DND-41 (cell line): ENCODE results near the gene DCTN2.
"Not testable (repeated sequence)": the region's sequence is repeated elsewhere in the genome, so short reads cannot be mapped to it uniquely, and the experiment has no call there.

Experiments
- ATAC-seq: fragments of 200-7000 bp; cut with Tn5 transposase; 3 replicates; pipeline ENCODE4 v1.9.1; 2021; ENCODE audit warnings: low read depth; ENCODE audit not compliant: insufficient read depth
- DNase-seq: peaks from one replicate; pipeline ENCODE4 v3.0.0-alpha.2; 2020
- H2AFZ ChIP-seq: 2 replicates; pipeline ENCODE4 v1.6.0; 2012; ENCODE audit warnings: low read depth, low read length
- H3K27ac ChIP-seq: 2 replicates; pipeline ENCODE4 v1.5.1; 2012; ENCODE audit warnings: low read length, inconsistent platforms
- H3K27me3 ChIP-seq: fragments of 200-600 bp; sonication (generic); 2 replicates; pipeline ENCODE4 v1.6.0; 2012; ENCODE audit warnings: low read length, mild to moderate bottlenecking, inconsistent platforms; ENCODE audit not compliant: insufficient read depth, poor library complexity
- H3K36me3 ChIP-seq: 2 replicates; pipeline ENCODE4 v1.5.1; 2012; ENCODE audit warnings: low read length, inconsistent platforms; ENCODE audit not compliant: insufficient read depth
- H3K4me1 ChIP-seq: 2 replicates; pipeline ENCODE4 v1.5.1; 2012; ENCODE audit warnings: mild to moderate bottlenecking, low read length; ENCODE audit not compliant: insufficient read depth
- H3K4me2 ChIP-seq: 2 replicates; pipeline ENCODE4 v1.6.0; 2012; ENCODE audit warnings: mild to moderate bottlenecking, moderate library complexity, low read length, inconsistent platforms; ENCODE audit not compliant: insufficient read depth
- H3K4me3 ChIP-seq, 2 experiments: fragments of 200-600 bp in 1 of 2; shearing (Covaris generic) in 1 of 2; 2 replicates each; pipeline ENCODE4 v1.5.1; 2012 to 2016; ENCODE audit warnings: inconsistent platforms in 2 of 2, low read length in 2 of 2, mild to moderate bottlenecking in 2 of 2, low read depth in 1 of 2, moderate library complexity in 1 of 2
- H3K79me2 ChIP-seq: 2 replicates; pipeline ENCODE4 v1.6.0; 2012; ENCODE audit warnings: low read length, inconsistent platforms; ENCODE audit not compliant: insufficient read depth
- H3K9ac ChIP-seq: 2 replicates; pipeline ENCODE4 v1.6.0; 2012; ENCODE audit warnings: low read depth, mild to moderate bottlenecking, inconsistent platforms, low read length, moderate library complexity
- H3K9me3 ChIP-seq: 2 replicates; pipeline ENCODE4 v1.5.1; 2012; ENCODE audit warnings: low read length, moderate library complexity, mild to moderate bottlenecking, inconsistent platforms; ENCODE audit not compliant: insufficient read depth, severe bottlenecking
- H4K20me1 ChIP-seq: 2 replicates; pipeline ENCODE4 v1.6.0; 2012; ENCODE audit warnings: low read length; ENCODE audit not compliant: insufficient read depth
- CTCF ChIP-seq: IDR thresholded peaks from 2 replicates; pipeline ENCODE4 v1.5.1; 2012; ENCODE audit warnings: borderline replicate concordance, low read length, moderate library complexity, mild to moderate bottlenecking; ENCODE audit not compliant: poor library complexity, severe bottlenecking; ENCODE audit errors: extremely low read depth
- EZH2 ChIP-seq: IDR thresholded peaks from 3 replicates; pipeline ENCODE4 v1.6.1; 2012; ENCODE audit warnings: borderline replicate concordance, low read depth, mild to moderate bottlenecking, moderate library complexity, low read length, inconsistent platforms; ENCODE audit not compliant: severe bottlenecking

The DCTN2 gene

GRCh38 chr12:57512665-57513064 lies 34.3 kb downstream of the DCTN2 start:
- TF ChIP-seq EZH2: no peak
- no peak for TF ChIP-seq CTCF
- no peak overlapping the region for H3K4me3 ChIP-seq
- H3K27ac ChIP-seq: no peak overlapping the region
- peaks cover 37% of the 10 kb centered on the region for H3K79me2 ChIP-seq
- no peak overlapping the region for H3K4me2 ChIP-seq
- peaks cover 42% of the 10 kb centered on the region; the same call in 1 of the 2 replicates for H4K20me1 ChIP-seq
- H3K36me3 ChIP-seq: peaks cover 90% of the 10 kb centered on the region
- H3K9me3 ChIP-seq: no peaks in the 10 kb centered on the region
- no peak for ATAC-seq
- DNase-seq: no peak
- H3K4me1 ChIP-seq: peaks cover 9% of the 10 kb centered on the region
- no peak overlapping the region for H3K9ac ChIP-seq
- H2AFZ ChIP-seq: no peak overlapping the region
- H3K27me3 ChIP-seq: no peaks in the 10 kb centered on the region

- no peak overlapping the region for H3K27ac ChIP-seq
- H3K9me3 ChIP-seq: no peaks in the 10 kb centered on the region
- no peaks in the 10 kb centered on the region for H3K27me3 ChIP-seq
- no peak overlapping the region for H3K9ac ChIP-seq
- no peak for DNase-seq
- peaks cover 28% of the 10 kb centered on the region for H3K79me2 ChIP-seq
- H4K20me1 ChIP-seq: peaks cover 34% of the 10 kb centered on the region; the same call in 1 of the 2 replicates
- peaks cover 81% of the 10 kb centered on the region for H3K36me3 ChIP-seq
- ATAC-seq: no peak
- TF ChIP-seq CTCF (no peak), EZH2 (no peak)
- H2AFZ ChIP-seq: no peak overlapping the region
- no peak overlapping the region for H3K4me3 ChIP-seq
- 0 out of 2 replicates have a peak, but pooled peaks cover under 1% of the 10 kb centered on the region for H3K4me1 ChIP-seq
- H3K4me2 ChIP-seq: no peak overlapping the region
These were observed 35.2 kb downstream of the DCTN2 start for GRCh38 chr12:57511588-57512325.

GRCh38 chr12:57511161-57511560 lies 35.8 kb downstream of the DCTN2 start:
- H3K27ac ChIP-seq: no peak overlapping the region
- no peak for DNase-seq
- no peak for TF ChIP-seq CTCF
- no peak for TF ChIP-seq EZH2
- no peak overlapping the region for H3K4me3 ChIP-seq
- H3K4me1 ChIP-seq: no peaks in the 10 kb centered on the region
- no peaks in the 10 kb centered on the region for H3K9me3 ChIP-seq
- no peak overlapping the region for H2AFZ ChIP-seq
- no peak overlapping the region for H3K4me2 ChIP-seq
- peaks cover 80% of the 10 kb centered on the region for H3K36me3 ChIP-seq
- no peak for ATAC-seq
- H3K27me3 ChIP-seq: no peaks in the 10 kb centered on the region
- peaks cover 25% of the 10 kb centered on the region for H3K79me2 ChIP-seq
- peaks cover 28% of the 10 kb centered on the region; the same call in 1 of the 2 replicates for H4K20me1 ChIP-seq
- no peak overlapping the region for H3K9ac ChIP-seq

- Histone ChIP-seq H4K20me1 (peaks cover 14% of the 10 kb centered on the region), H3K79me2 (peaks cover 35% of the 10 kb centered on the region), H3K36me3 (peaks cover 83% of the 10 kb centered on the region)
- not testable (repeated sequence) for H3K4me3 ChIP-seq, ATAC-seq, DNase-seq, H3K27ac ChIP-seq, H3K4me1 ChIP-seq, H3K9ac ChIP-seq, H3K27me3 ChIP-seq, H3K9me3 ChIP-seq, H3K4me2 ChIP-seq, H2AFZ ChIP-seq
These were observed 39.2 kb downstream of the DCTN2 start for GRCh38 chr12:57507796-57508195.

- not testable (repeated sequence) for H3K27ac ChIP-seq, H3K27me3 ChIP-seq, ATAC-seq, H3K4me2 ChIP-seq, H2AFZ ChIP-seq, H3K9ac ChIP-seq, DNase-seq, H3K4me1 ChIP-seq, H3K9me3 ChIP-seq, H3K4me3 ChIP-seq
- peaks cover 82% of the 10 kb centered on the region for H3K36me3 ChIP-seq
- peaks cover 37% of the 10 kb centered on the region for H3K79me2 ChIP-seq
- peaks cover 15% of the 10 kb centered on the region for H4K20me1 ChIP-seq
These were observed 40.5 kb downstream of the DCTN2 start for GRCh38 chr12:57506541-57506940.
